Heart right ventricle (tissue), 16 donors: ENCODE results near the gene PAX2. TPM values are rescaled to one million over a fixed set of nuclear protein-coding genes. Genes with fewer than 3 reads are reported as not detected.

Source experiments
- ATAC-seq, 8 donors: fragments of 200-7000 bp; cut with Tn5 transposase; one replicate each; pipeline ENCODE4 v1.9.1; 2020; ENCODE audit warnings: mild to moderate bottlenecking in 8 of 8, moderate library complexity in 8 of 8, moderate number of reproducible peaks in 1 of 8
- DNase-seq, 2 donors: peaks; one replicate each; pipeline ENCODE4 v3.0.0-alpha.2; 2020
- H3K27ac ChIP-seq, 10 donors: fragments of 200-600 bp; sonication (generic) in 2 of 10; one replicate each; pipeline versions ENCODE4 v1.5.0 to v1.8.0; 2020 to 2022; ENCODE audit warnings: mild to moderate bottlenecking in 3 of 10
- H3K27me3 ChIP-seq, 7 donors: fragments of 200-600 bp; one replicate each; pipeline ENCODE4 v1.8.0; 2021 to 2022; ENCODE audit warnings: mild to moderate bottlenecking in 2 of 7
- H3K36me3 ChIP-seq, 9 donors: fragments of 200-600 bp; sonication (generic) in 1 of 9; one replicate each; pipeline versions ENCODE4 v1.5.0 to v1.8.0; 2020 to 2022; ENCODE audit warnings: mild to moderate bottlenecking in 2 of 9
- H3K4me1 ChIP-seq, 9 donors: fragments of 200-600 bp; sonication (generic) in 1 of 9; one replicate each; pipeline versions ENCODE4 v1.5.0 to v1.8.0; 2020 to 2022; ENCODE audit warnings: mild to moderate bottlenecking in 4 of 9
- H3K4me3 ChIP-seq, 10 donors: fragments of 200-600 bp; sonication (generic) in 2 of 10; one replicate each; pipeline versions ENCODE4 v1.5.0 to v1.8.0; 2020 to 2022; ENCODE audit warnings: mild to moderate bottlenecking in 7 of 10, moderate library complexity in 2 of 10
- H3K9me3 ChIP-seq, 11 donors: fragments of 200-600 bp in 10 of 11; sonication (generic) in 2 of 11; one replicate each; pipeline versions ENCODE4 v1.5.0 to v1.8.0; 2013 to 2022; ENCODE audit warnings: mild to moderate bottlenecking in 2 of 11, control low read depth in 1 of 11, moderate library complexity in 1 of 11
- CTCF ChIP-seq, 9 donors: fragments of 200-600 bp; sonication (generic) in 2 of 9; IDR thresholded peaks; one replicate each; pipeline versions ENCODE4 v1.5.0 to v1.8.0; 2021 to 2022; ENCODE audit warnings: antibody characterized with exemption in 9 of 9, mild to moderate bottlenecking in 5 of 9, moderate library complexity in 1 of 9
- WGBS, 2 donors: extraction: QIAGEN DNeasy Blood & Tissue Kit; methylation state at CpG; one replicate each; pipeline ENCODE4 v1.1.7; 2013; ENCODE audit warnings: inconsistent platforms in 1 of 2; 5-methylcytosine and 5-hydroxymethylcytosine counted together
- intact Hi-C, 10 donors: fragments of 100-400 bp; cut with DNase I; formaldehyde crosslinking; loops; one replicate each; pipeline versions ENCODE4 v1.11.1 to v1.14.2; 2022
- polyA plus RNA-seq, 2 donors: library from polyadenylated mRNA; stranded (reverse); fragments of 200-250 nt; gene quantifications; one replicate each; pipeline ENCODE4 v1.2.3, GENCODE V29; 2013
- total RNA-seq, 10 donors: library from RNA; stranded (reverse); fragmentation: NEBNext Ultra II Directional in 3 of 10; extraction: Animal tissue kit (Norgen Biotek cat#: 25700) in 3 of 10; gene quantifications; one replicate each; pipeline versions ENCODE4 v1.2.1 to v1.2.4, GENCODE V29; 2021 to 2023
- donor health status: Arrhythmogenic right ventricular cardiomyopathy.
- donor health status: ischemic (EF 13 %, LVEDD 7.1; RV severe dilation, severe dysfunction).
- donor health status: healthy with polysubstance abuse.
- donor health status: DM: no; HTN: yes; CAD: no.
- donor health status: DM: no; HTN: no; CAD: no.
- donor health status: ischemic (EF 25% LVEDD 6.9; RV normal size, moderate dysfunction).
- donor health status: ischemic (EF 25% LVEDD 5.7; RV mildly dilated, moderate dysfunction).
- donor health status: healthy.
- donor health status: DM: yes; HTN: yes; CAD: no.
- donor health status: Ischemic cardiomyopathy.
- donor health status: ischemic (EF 35%, LVEDD 5.7; RV mildly dilated, moderate dysfunction).
- donor health status: nonischemic (EF 11% LVEDD 7.7; RV severe dilation, severe dysfunction).
- donor health status: DM: yes; HTN: yes; CAD: no.
- donor health status: PGD.
- donor health status: ischemic (EF 29% LVEDD 5.4; RV normal size, mild dysfunction).
- donor health status: nonischemic (EF 23%, LVEDD 6.1; RV moderate dilation, normal function).

PAX2 gene
- total and polyA plus RNA-seq, 12 donors: not detected

- no peaks in the 10 kb centered on the region for H3K36me3 ChIP-seq
- H3K9me3 ChIP-seq: no peaks in the 10 kb centered on the region
- DNase-seq: no peak
- no peak overlapping the region for H3K4me3 ChIP-seq
- intact Hi-C loops: loop anchor here in 4 of 10 donors (10.0 kb wide), 2 partner anchors 133 to 177 kb away; no protein-coding TSS in a partner anchor
- no peak for TF ChIP-seq CTCF (IDR thresholded peaks at IDR 0.05)
- H3K27ac ChIP-seq: no peak overlapping the region
- ATAC-seq: no peak
- 1 to 6% methylated on average over 37 of the region's 37 CpGs for WGBS, 2 donors
- H3K27me3 ChIP-seq: peaks cover 82 to 100% (median 100%) of the 10 kb centered on the region in 7 donors
- H3K4me1 ChIP-seq: peaks cover 9 to 64% (median 49%) of the 10 kb centered on the region in 9 donors
Measured at GRCh38 chr10:100742076-100742771, 3.2 kb upstream of the PAX2 start.

GRCh38 chr10:100742936-100743335 lies 2.4 kb upstream of the PAX2 start:
- DNase-seq (no peak), ATAC-seq (no peak)
- no peak overlapping the region for H3K27ac ChIP-seq
- no peaks in the 10 kb centered on the region for H3K36me3 ChIP-seq
- H3K4me3 ChIP-seq: no peak overlapping the region
- no peaks in the 10 kb centered on the region for H3K9me3 ChIP-seq
- intact Hi-C loops: loop anchor here in 4 of 10 donors (10.0 kb wide), 2 partner anchors 132 to 178 kb away; no protein-coding TSS in a partner anchor
- peaks cover 13 to 63% (median 47%) of the 10 kb centered on the region in 9 donors for H3K4me1 ChIP-seq
- 15 to 21% methylated on average over 7 of the region's 7 CpGs for WGBS, 2 donors
- TF ChIP-seq CTCF (IDR thresholded peaks at IDR 0.05): no peak
- peaks cover 81 to 100% (median 100%) of the 10 kb centered on the region in 7 donors for H3K27me3 ChIP-seq

GRCh38 chr10:100743626-100744135 lies 1.7 kb upstream of the PAX2 start:
- H3K27ac ChIP-seq: no peak overlapping the region
- peak in 6 of 8 donors; percentile 27 to 75 (median 64) for ATAC-seq
- H3K4me1 ChIP-seq: peaks cover 18 to 66% (median 52%) of the 10 kb centered on the region in 9 donors
- intact Hi-C loops: loop anchor here in 4 of 10 donors (10.0 kb wide), 2 partner anchors 131 to 179 kb away; no protein-coding TSS in a partner anchor
- peak in 1 of 2 donors; percentile 24 for DNase-seq
- WGBS, 2 donors: 2 to 3% methylated on average over 16 of the region's 16 CpGs
- H3K36me3 ChIP-seq: no peaks in the 10 kb centered on the region
- peaks cover 81 to 100% (median 100%) of the 10 kb centered on the region in 7 donors for H3K27me3 ChIP-seq
- H3K4me3 ChIP-seq: peak overlapping the region in 1 of 10 donors; percentile 44
- TF ChIP-seq CTCF (IDR thresholded peaks at IDR 0.05): peak in 8 of 9 donors; percentile 34 to 69 (median 56)
- H3K9me3 ChIP-seq: no peaks in the 10 kb centered on the region

GRCh38 chr10:100744136-100744986 lies 1.0 kb upstream of the PAX2 start:
- Histone ChIP-seq H3K27me3 (peaks cover 80 to 100% (median 100%) of the 10 kb centered on the region in 7 donors), H3K27ac (no peak overlapping the region), H3K4me1 (peaks cover 18 to 67% (median 49%) of the 10 kb centered on the region in 9 donors), H3K9me3 (no peaks in the 10 kb centered on the region), H3K4me3 (peak overlapping the region in 7 of 10 donors; percentile 26 to 47 (median 39)), H3K36me3 (no peaks in the 10 kb centered on the region)
- intact Hi-C loops: loop anchor here in 4 of 10 donors (10.0 kb wide), 2 partner anchors 130 to 180 kb away; no protein-coding TSS in a partner anchor
- ATAC-seq: peak in 1 of 8 donors; percentile 7
- WGBS, 2 donors: 1 to 2% methylated on average over 55 to 65 of the region's 65 CpGs
- no peak for TF ChIP-seq CTCF (IDR thresholded peaks at IDR 0.05)
- no peak for DNase-seq
